OCI-LY1 (cell line): ENCODE results near the gene SNRK.

Source experiments
- H2AFZ ChIP-seq: fragments of 200-600 bp; sonication (generic), shearing (Covaris generic); 2 replicates; pipeline ENCODE4 v1.6.0; 2014; ENCODE audit warnings: antibody characterized with exemption, mild to moderate bottlenecking, low read length
- H3F3A ChIP-seq: fragments of 200-600 bp; sonication (generic), shearing (Covaris generic); 2 replicates; pipeline ENCODE4 v1.6.0; 2014; ENCODE audit warnings: mild to moderate bottlenecking, antibody characterized with exemption, low read length, moderate library complexity; ENCODE audit not compliant: insufficient read depth
- H3K27ac ChIP-seq: fragments of 200-600 bp; sonication (generic); 2 replicates; pipeline ENCODE4 v1.5.1; 2014; ENCODE audit warnings: low read length, mixed run types, mild to moderate bottlenecking, low read depth; ENCODE audit not compliant: poor library complexity, severe bottlenecking
- H3K27me3 ChIP-seq: fragments of 200-600 bp; sonication (generic); 2 replicates; pipeline ENCODE4 v1.6.0; 2014; ENCODE audit warnings: antibody characterized with exemption, mild to moderate bottlenecking, low read length, moderate library complexity; ENCODE audit not compliant: insufficient read depth
- H3K36me3 ChIP-seq: fragments of 200-600 bp; sonication (generic); 2 replicates; pipeline ENCODE4 v1.6.1; 2014; ENCODE audit warnings: mild to moderate bottlenecking, antibody characterized with exemption, low read length, moderate library complexity, mixed read lengths; ENCODE audit not compliant: insufficient read depth
- H3K4me1 ChIP-seq: fragments of 200-600 bp; sonication (generic); 2 replicates; pipeline ENCODE4 v1.5.1; 2014; ENCODE audit warnings: mild to moderate bottlenecking, low read length, moderate library complexity; ENCODE audit not compliant: insufficient read depth, severe bottlenecking
- H3K4me2 ChIP-seq: fragments of 200-600 bp; sonication (generic), shearing (Covaris generic); 2 replicates; pipeline ENCODE4 v1.6.1; 2014; ENCODE audit warnings: low read length
- H3K4me3 ChIP-seq: fragments of 200-600 bp; sonication (generic); 2 replicates; pipeline ENCODE4 v1.5.1; 2014; ENCODE audit warnings: low read length, low read depth, mild to moderate bottlenecking, mixed read lengths; ENCODE audit not compliant: poor library complexity, severe bottlenecking
- H3K79me2 ChIP-seq: fragments of 200-600 bp; shearing (Covaris generic); 2 replicates; pipeline ENCODE4 v1.6.1; 2016; ENCODE audit warnings: mixed run types, low read length, mixed read lengths; ENCODE audit not compliant: insufficient read depth
- H3K9ac ChIP-seq: fragments of 200-600 bp; sonication (generic), shearing (Covaris generic); 2 replicates; pipeline ENCODE4 v1.6.1; 2014; ENCODE audit warnings: mild to moderate bottlenecking, low read length, mixed read lengths
- H3K9me2 ChIP-seq: fragments of 200-600 bp; sonication (generic), shearing (Covaris generic); 2 replicates; pipeline ENCODE4 v1.6.1; 2014; ENCODE audit warnings: low read depth, mild to moderate bottlenecking, low read length, mixed read lengths
- H3K9me3 ChIP-seq: fragments of 200-600 bp; shearing (Covaris generic); 2 replicates; pipeline ENCODE4 v1.6.1; 2014; ENCODE audit warnings: low read length, mixed read lengths
- H4K20me1 ChIP-seq: fragments of 200-600 bp; sonication (generic), shearing (Covaris generic); 2 replicates; pipeline ENCODE4 v1.6.0; 2016; ENCODE audit warnings: mild to moderate bottlenecking, low read length; ENCODE audit not compliant: insufficient read depth
- EZH2 ChIP-seq: fragments of 200-600 bp; sonication (generic), shearing (Covaris generic); IDR thresholded peaks from 2 replicates; pipeline ENCODE4 v1.8.0; 2017; ENCODE audit warnings: borderline replicate concordance, mixed run types, mild to moderate bottlenecking, antibody characterized with exemption, low read length, moderate library complexity, mixed read lengths
- TF ChIP-seq, protein P1 (sequence below): fragments of 200-600 bp; sonication (generic), shearing (Covaris generic); IDR thresholded peaks from 2 replicates; pipeline ENCODE4 v1.5.1; 2017; ENCODE audit warnings: mild to moderate bottlenecking, antibody characterized with exemption, low read length, moderate library complexity, mixed read lengths

SNRK gene

GRCh38 chr3:43341788-43342187 lies 55.4 kb downstream of the SNRK start:
- no peak overlapping the region for H3K4me2 ChIP-seq
- no peaks in the 10 kb centered on the region for H3K27me3 ChIP-seq
- no peaks in the 10 kb centered on the region for H3K4me1 ChIP-seq
- no peaks in the 10 kb centered on the region for H4K20me1 ChIP-seq
- peaks cover 9% of the 10 kb centered on the region for H3K9me3 ChIP-seq
- no peak overlapping the region for H3K27ac ChIP-seq
- no peaks in the 10 kb centered on the region for H3K79me2 ChIP-seq
- H3K9me2 ChIP-seq, result no peaks in the 10 kb centered on the region
- no peak overlapping the region for H2AFZ ChIP-seq
- H3K4me3 ChIP-seq, result no peak overlapping the region
- H3F3A ChIP-seq, result no peaks in the 10 kb centered on the region
- no peak overlapping the region for H3K9ac ChIP-seq
- TF ChIP-seq, protein P1, sequence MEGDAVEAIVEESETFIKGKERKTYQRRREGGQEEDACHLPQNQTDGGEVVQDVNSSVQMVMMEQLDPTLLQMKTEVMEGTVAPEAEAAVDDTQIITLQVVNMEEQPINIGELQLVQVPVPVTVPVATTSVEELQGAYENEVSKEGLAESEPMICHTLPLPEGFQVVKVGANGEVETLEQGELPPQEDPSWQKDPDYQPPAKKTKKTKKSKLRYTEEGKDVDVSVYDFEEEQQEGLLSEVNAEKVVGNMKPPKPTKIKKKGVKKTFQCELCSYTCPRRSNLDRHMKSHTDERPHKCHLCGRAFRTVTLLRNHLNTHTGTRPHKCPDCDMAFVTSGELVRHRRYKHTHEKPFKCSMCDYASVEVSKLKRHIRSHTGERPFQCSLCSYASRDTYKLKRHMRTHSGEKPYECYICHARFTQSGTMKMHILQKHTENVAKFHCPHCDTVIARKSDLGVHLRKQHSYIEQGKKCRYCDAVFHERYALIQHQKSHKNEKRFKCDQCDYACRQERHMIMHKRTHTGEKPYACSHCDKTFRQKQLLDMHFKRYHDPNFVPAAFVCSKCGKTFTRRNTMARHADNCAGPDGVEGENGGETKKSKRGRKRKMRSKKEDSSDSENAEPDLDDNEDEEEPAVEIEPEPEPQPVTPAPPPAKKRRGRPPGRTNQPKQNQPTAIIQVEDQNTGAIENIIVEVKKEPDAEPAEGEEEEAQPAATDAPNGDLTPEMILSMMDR, result no peak
- TF ChIP-seq EZH2, result no peak
- H3K36me3 ChIP-seq, result peaks cover 84% of the 10 kb centered on the region

- Histone ChIP-seq H3K27me3 (no peaks in the 10 kb centered on the region), H3K36me3 (peaks cover 85% of the 10 kb centered on the region), H3K4me3 (no peak overlapping the region), H3K4me1 (no peaks in the 10 kb centered on the region), H3F3A (no peaks in the 10 kb centered on the region), H3K27ac (no peak overlapping the region), H3K9ac (no peak overlapping the region), H2AFZ (no peak overlapping the region), H3K9me3 (peaks cover 9% of the 10 kb centered on the region), H3K9me2 (no peaks in the 10 kb centered on the region), H4K20me1 (no peaks in the 10 kb centered on the region), H3K4me2 (no peak overlapping the region), H3K79me2 (no peaks in the 10 kb centered on the region)
- TF ChIP-seq EZH2, result no peak
- TF ChIP-seq, protein P1, result no peak
Measured at GRCh38 chr3:43343185-43343584, 56.8 kb downstream of the SNRK start.

GRCh38 chr3:43343815-43344214 lies 57.5 kb downstream of the SNRK start:
- no peaks in the 10 kb centered on the region for H3K79me2 ChIP-seq
- peaks cover 4% of the 10 kb centered on the region for H3K9me3 ChIP-seq
- H3K27me3 ChIP-seq, result no peaks in the 10 kb centered on the region
- TF ChIP-seq, protein P1, result no peak
- no peak for TF ChIP-seq EZH2
- H3K9me2 ChIP-seq, result no peaks in the 10 kb centered on the region
- no peaks in the 10 kb centered on the region for H4K20me1 ChIP-seq
- no peak overlapping the region for H3K4me3 ChIP-seq
- H3K27ac ChIP-seq, result no peak overlapping the region
- H3K4me2 ChIP-seq, result no peak overlapping the region
- peaks cover 85% of the 10 kb centered on the region for H3K36me3 ChIP-seq
- no peak overlapping the region for H2AFZ ChIP-seq
- H3F3A ChIP-seq, result no peaks in the 10 kb centered on the region
- H3K9ac ChIP-seq, result no peak overlapping the region
- H3K4me1 ChIP-seq, result no peaks in the 10 kb centered on the region
